ENCODE data around the gene SLAIN1. TPM values are rescaled to one million over a fixed set of nuclear protein-coding genes. Genes with fewer than 3 reads are reported as not detected.

SLAIN1 gene
- total RNA-seq, 1 experiment from 2014 or later, result 2.4 TPM

DNA sequence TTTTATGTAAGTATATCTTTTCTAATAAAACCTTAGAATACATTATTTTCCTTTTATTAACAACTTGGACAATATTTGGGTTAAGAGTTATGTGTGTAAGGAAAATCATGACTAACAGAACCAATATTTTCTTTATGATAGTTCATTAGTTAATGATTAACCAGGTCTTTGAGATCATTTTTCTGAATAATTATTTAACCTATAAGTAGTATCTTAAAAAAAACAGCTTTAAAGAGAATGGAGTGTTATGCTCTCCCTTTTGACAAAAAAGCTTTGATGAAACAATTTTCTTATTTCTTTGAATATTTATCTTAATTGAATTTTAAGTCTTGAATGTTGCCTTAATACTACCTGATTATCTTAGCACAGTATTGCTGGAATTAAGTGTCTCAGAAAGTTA is 3.8 kb downstream of the SLAIN1 start:
- TF ChIP-seq, protein P1, sequence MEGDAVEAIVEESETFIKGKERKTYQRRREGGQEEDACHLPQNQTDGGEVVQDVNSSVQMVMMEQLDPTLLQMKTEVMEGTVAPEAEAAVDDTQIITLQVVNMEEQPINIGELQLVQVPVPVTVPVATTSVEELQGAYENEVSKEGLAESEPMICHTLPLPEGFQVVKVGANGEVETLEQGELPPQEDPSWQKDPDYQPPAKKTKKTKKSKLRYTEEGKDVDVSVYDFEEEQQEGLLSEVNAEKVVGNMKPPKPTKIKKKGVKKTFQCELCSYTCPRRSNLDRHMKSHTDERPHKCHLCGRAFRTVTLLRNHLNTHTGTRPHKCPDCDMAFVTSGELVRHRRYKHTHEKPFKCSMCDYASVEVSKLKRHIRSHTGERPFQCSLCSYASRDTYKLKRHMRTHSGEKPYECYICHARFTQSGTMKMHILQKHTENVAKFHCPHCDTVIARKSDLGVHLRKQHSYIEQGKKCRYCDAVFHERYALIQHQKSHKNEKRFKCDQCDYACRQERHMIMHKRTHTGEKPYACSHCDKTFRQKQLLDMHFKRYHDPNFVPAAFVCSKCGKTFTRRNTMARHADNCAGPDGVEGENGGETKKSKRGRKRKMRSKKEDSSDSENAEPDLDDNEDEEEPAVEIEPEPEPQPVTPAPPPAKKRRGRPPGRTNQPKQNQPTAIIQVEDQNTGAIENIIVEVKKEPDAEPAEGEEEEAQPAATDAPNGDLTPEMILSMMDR (conservative IDR thresholded peaks at IDR 0.05), result no peak
- no peak for TF ChIP-seq EZH2 (IDR thresholded peaks at IDR 0.05; ENCODE audit: low read depth)
- no peaks in the 10 kb centered on the region for H3K27me3 ChIP-seq (ENCODE audit: insufficient read depth, low read depth)
- CTCF ChIA-PET, result no interaction called here
- DNase-seq, result no peak
- no peaks in the 10 kb centered on the region for H3K9me2 ChIP-seq (ENCODE audit: insufficient read depth)
- no peaks in the 10 kb centered on the region for H3K9me3 ChIP-seq (ENCODE audit: insufficient read depth, low read depth)
- intact Hi-C loops (cut with micrococcal nuclease; ENCODE audit: unreplicated experiment), result no loop called here
- POLR2A ChIA-PET (ENCODE audit: unreplicated experiment), result no interaction called here
- H3K27ac ChIP-seq, result no peak overlapping the region
- peaks cover 13% of the 10 kb centered on the region; the same call in 1 of the 2 replicates for H3K79me2 ChIP-seq (ENCODE audit: low read depth)
- H3K36me3 ChIP-seq (ENCODE audit: low read depth), result no peaks in the 10 kb centered on the region
- no peaks in the 10 kb centered on the region for H4K20me1 ChIP-seq (ENCODE audit: insufficient read depth)
- no peak overlapping the region for H3K4me2 ChIP-seq
- H3F3A ChIP-seq (ENCODE audit: insufficient read depth, low read depth), result peaks cover 10% of the 10 kb centered on the region
- H3K4me3 ChIP-seq, result no peak overlapping the region
- no peak overlapping the region for H2AFZ ChIP-seq
- peaks cover 17% of the 10 kb centered on the region for H3K4me1 ChIP-seq (replicated peaks; ENCODE audit: insufficient read depth)
- BruUV-seq (replicated peaks), result no TSS peak

DNA sequence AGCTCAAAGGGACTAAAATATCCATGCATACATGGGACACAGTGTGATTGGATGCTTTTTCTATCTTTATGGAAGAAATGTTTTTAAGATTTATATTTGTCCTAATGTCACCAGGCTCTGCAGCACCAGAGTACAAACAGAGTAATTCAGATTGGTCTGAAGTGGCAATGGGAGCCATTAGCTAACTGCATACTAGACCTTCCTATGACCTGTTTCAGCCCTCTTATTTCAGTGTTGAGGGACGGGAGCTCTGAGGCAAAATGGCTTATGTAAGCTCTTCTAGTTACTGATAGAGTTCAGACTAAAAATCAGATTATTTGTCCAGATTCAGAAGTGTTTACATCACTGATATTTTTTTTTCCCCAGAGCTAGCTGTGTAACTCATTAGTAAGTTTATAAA is 4.9 kb downstream of the SLAIN1 start:
- H3K4me3 ChIP-seq, result no peak overlapping the region
- POLR2A ChIA-PET (ENCODE audit: unreplicated experiment), result no interaction called here
- peaks cover 13% of the 10 kb centered on the region; the same call in 1 of the 2 replicates for H3K79me2 ChIP-seq (ENCODE audit: low read depth)
- H3K4me1 ChIP-seq (replicated peaks; ENCODE audit: insufficient read depth), result peaks cover 17% of the 10 kb centered on the region
- intact Hi-C loops (cut with micrococcal nuclease; ENCODE audit: unreplicated experiment), result no loop called here
- H4K20me1 ChIP-seq (ENCODE audit: insufficient read depth), result no peaks in the 10 kb centered on the region
- TF ChIP-seq EZH2 (IDR thresholded peaks at IDR 0.05; ENCODE audit: low read depth), result no peak
- TF ChIP-seq, protein P1 (conservative IDR thresholded peaks at IDR 0.05), result no peak
- H2AFZ ChIP-seq, result no peak overlapping the region
- DNase-seq, result no peak
- peaks cover under 1% of the 10 kb centered on the region; the same call in 1 of the 2 replicates for H3K9me3 ChIP-seq (ENCODE audit: insufficient read depth, low read depth)
- no peaks in the 10 kb centered on the region for H3K27me3 ChIP-seq (ENCODE audit: insufficient read depth, low read depth)
- H3K27ac ChIP-seq, result no peak overlapping the region
- no peak overlapping the region for H3K4me2 ChIP-seq
- H3K9me2 ChIP-seq (ENCODE audit: insufficient read depth), result no peaks in the 10 kb centered on the region
- CTCF ChIA-PET, result no interaction called here
- H3K36me3 ChIP-seq (ENCODE audit: low read depth), result no peaks in the 10 kb centered on the region
- no peaks in the 10 kb centered on the region; the same call in 1 of the 2 replicates for H3F3A ChIP-seq (ENCODE audit: insufficient read depth, low read depth)
- no TSS peak for BruUV-seq (replicated peaks)

DNA sequence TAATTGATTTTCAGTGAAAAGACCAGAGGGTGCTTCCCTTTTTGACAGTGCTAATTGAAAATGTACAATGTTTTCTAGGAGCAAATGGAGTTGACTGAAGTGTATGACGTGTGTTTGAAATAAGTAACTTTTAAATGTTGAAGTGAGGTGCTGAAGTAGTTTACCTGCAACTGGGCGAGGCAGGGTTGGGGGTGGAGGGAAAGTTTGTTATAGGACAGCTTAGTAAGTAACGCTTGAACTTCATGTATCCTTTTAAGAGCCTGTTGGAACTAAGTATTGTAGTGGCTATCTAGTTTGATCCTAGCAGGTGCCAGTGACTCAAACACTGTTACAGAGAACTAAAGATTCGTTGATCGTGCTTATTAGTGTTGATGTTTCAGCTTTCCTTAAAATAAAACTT is 5.9 kb downstream of the SLAIN1 start:
- H4K20me1 ChIP-seq (ENCODE audit: insufficient read depth), result no peaks in the 10 kb centered on the region
- CTCF ChIA-PET, result no interaction called here
- peaks cover 17% of the 10 kb centered on the region for H3K4me1 ChIP-seq (replicated peaks; ENCODE audit: insufficient read depth)
- no peak overlapping the region for H2AFZ ChIP-seq
- peaks cover 13% of the 10 kb centered on the region; the same call in 1 of the 2 replicates for H3K79me2 ChIP-seq (ENCODE audit: low read depth)
- TF ChIP-seq, protein P1 (conservative IDR thresholded peaks at IDR 0.05), result no peak
- no peak for TF ChIP-seq EZH2 (IDR thresholded peaks at IDR 0.05; ENCODE audit: low read depth)
- H3K9me3 ChIP-seq (ENCODE audit: insufficient read depth, low read depth), result peaks cover 9% of the 10 kb centered on the region; the same call in 1 of the 2 replicates
- BruUV-seq (replicated peaks), result no TSS peak
- H3K36me3 ChIP-seq (ENCODE audit: low read depth), result no peaks in the 10 kb centered on the region
- no peak overlapping the region for H3K27ac ChIP-seq
- POLR2A ChIA-PET (ENCODE audit: unreplicated experiment), result no interaction called here
- H3K9me2 ChIP-seq (ENCODE audit: insufficient read depth), result no peaks in the 10 kb centered on the region
- no peak overlapping the region for H3K4me3 ChIP-seq
- DNase-seq, result no peak
- no peaks in the 10 kb centered on the region; the same call in 1 of the 2 replicates for H3F3A ChIP-seq (ENCODE audit: insufficient read depth, low read depth)
- intact Hi-C loops (cut with micrococcal nuclease; ENCODE audit: unreplicated experiment), result no loop called here
- no peaks in the 10 kb centered on the region for H3K27me3 ChIP-seq (ENCODE audit: insufficient read depth, low read depth)
- H3K4me2 ChIP-seq, result no peak overlapping the region

Measured in PC-9 (cell line).